Anterior cingulate cortex (tissue), 58 donors: Measurements from ENCODE around the gene MSI1.

Source experiments
- DNase-seq, 58 donors: peaks; one replicate each; lab custom pipeline; 2025; lab: John Stamatoyannopoulos, UW

The MSI1 gene

DNA sequence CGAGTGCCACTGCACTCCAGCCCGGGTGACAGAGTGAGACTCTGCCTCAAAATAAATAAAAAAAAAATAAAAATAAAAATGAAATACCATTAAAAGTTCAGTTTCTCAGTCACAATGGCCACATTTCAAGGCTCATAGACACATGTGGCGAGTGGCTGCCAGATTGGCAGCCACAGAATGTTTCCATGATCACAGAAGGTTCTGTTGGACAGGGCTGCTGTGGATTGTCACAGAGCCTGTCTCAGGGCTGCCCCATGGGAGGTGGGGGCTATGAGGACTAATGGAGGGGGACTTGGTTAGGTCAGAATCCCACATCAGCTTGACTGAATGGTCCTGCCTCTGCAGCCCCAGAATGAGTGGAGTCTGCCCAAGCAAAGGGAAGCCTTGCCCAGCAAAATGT is 37.6 kb downstream of the MSI1 start:
- no peak for DNase-seq

DNA sequence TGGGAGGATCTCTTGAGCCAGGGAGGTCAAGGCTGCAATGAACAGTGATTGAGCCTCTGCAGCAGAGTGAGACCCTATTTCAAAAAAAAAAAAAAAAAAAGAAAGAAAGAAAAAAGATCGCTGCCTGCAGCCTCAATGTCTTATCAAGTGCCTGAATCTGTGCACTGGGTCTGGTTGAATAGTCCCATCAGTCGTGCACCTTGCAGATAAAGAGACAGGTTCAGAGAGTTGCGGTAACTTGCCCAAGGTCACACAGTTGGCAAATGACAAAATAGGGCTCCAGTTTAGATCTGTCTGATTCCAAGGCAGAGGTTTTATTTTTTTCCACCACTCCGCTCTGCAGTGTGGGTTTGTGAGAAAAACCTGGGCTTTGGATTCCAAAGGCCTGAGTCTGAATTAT is 40.7 kb downstream of the MSI1 start:
- no peak for DNase-seq

DNA sequence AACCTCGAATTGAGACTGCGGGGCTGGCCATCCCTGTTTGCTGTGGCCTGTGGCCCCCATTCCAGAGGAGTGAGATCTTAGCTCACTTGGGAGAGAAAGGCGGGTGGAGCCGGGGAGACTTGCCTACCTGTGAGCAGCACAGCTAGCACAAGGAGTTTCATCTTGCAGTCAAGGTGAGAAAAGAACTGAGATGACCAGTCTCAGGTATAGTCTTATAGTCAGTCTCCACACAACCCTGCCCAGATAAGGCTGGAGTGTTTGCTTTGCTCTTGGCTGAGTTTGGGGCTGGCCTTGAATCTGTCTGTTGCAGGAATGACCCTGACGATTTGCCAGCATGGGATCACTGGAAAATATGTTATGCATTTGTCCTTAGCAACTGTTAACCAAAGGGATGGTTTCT is 41.4 kb downstream of the MSI1 start, which contains the start of gene PLA2G1B:
PLA2G1B (minus strand) TSS at position 187 of the 400 bp plus-strand sequence; CDS start at position 161, 26 bp downstream.
- DNase-seq: no peak

DNA sequence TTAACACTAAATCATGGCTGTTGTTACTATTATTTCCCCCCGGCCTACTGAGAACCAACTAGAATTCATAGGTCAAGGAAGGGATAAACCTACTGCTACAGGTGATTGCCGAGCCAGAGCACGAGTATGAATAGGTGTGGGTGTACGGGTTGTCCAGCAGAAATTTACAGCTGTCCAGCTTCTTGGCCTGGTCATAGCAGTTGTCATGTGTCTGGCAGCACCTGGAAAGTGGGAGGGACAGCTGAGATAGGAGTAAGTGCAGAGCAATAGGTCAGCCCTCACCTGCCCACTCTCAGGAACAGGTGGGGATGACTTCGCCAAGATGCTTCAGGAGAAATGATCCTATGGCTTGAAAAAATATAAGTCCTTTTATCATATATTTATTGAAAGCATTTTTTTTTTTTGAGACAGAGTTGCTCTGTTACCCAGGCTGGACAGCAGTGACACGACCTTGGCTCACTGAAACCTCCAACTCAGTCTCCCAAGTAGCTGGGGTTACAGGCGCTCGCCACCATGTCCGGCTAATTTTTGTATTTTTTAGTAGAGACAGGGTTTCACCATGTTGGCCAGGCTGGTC is 44.0 kb downstream of the MSI1 start:
- DNase-seq: no peak

DNA sequence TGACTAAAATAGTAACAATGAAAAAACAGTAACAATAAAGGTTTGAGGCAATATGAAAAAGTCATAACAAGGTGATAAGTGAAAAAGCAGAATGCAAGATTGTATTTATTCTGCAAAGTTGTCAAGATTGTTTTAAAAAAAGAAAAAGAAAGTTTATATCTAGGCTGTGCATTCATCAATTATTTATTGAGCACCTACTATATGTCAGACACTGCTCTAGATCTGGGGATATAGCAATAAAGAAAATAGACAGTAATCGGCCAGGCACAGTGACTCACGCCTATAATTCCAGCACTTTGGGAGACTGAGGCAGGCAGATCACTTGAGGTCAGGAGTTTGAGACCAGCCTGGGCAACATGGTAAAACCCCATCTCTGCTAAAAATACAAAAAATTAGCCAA is 45.2 kb downstream of the MSI1 start:
- no peak for DNase-seq

DNA sequence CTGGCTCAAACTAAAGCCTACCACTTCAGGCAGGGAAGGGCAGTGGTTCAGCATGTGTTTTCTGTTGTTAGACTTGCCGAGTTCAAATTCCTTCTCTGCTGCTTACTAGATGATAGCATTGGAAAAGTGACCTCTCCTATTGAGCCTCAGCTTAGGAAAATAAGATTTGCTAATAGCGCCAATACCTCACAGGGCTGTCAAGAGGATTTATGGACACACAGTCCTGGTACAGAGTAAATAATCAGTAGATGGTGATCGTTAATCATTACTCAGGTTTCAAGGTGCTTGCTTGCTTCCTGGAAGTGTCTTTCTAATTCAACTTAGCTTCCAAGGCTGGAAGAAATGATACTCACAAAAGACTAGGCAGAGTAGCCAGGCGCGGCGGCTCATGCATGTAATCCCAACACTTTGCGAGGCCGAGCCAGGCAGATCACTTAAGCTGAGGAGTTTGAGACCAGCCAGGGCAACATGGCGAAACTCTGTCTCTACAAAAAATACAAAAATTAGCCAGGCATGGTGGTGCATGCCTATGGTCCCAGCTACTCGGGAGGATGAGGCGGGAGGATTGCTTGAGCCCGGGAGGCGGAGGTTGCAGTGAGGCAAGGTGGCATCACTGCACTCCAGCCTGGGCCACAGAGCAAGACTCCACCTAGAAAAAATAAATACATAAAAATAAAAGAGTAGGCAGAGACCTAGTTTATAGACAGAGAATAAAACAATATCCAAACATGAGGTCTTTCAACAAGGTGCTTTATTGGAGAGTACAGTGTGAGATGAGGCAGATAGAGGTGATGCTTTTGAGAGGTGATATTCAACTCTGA is 47.4 kb downstream of the MSI1 start:
- DNase-seq: no peak

DNA sequence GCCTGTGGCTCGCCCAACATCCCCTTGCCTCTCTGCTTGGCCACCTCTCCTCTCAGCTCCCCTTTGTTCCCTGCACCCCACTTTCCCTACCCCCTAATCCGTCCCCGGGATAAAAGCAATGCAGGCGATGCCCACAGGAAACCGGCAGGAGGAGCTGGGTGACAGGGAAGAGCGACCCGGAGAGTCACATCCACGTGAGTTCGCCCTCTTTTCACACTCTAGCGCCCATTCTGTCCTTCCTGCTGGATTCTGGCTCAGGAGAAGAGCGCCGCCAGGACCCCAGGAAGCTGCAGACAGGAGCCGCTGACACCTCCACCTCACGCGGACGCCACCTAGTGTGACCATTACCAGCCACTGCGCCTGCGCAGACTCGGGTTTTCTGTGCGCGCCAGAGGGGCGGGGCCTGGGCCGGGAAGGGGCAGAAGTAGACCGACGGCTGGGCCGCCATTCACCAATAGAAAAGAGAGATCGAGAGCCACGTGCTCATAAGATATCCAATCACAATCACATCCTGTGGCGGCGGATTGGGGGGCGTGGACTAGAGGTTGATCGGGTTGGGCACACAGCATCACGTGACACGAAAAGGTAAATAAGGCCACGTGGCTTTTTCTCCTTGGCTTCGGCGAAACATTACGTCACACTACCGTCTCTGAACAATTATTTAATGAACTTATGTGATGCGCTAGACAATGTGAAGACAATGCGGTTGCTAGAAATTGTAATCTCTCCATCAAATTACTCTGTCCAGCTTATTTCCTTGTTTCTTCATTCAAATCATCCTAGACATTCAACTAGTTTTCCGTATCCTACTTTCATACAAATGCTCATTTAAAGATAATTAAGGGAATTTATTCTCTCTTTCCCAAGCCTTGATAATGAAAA is 51.5 kb downstream of the MSI1 start:
- DNase-seq: peak; percentile 93 to 100 (median 99)

DNA sequence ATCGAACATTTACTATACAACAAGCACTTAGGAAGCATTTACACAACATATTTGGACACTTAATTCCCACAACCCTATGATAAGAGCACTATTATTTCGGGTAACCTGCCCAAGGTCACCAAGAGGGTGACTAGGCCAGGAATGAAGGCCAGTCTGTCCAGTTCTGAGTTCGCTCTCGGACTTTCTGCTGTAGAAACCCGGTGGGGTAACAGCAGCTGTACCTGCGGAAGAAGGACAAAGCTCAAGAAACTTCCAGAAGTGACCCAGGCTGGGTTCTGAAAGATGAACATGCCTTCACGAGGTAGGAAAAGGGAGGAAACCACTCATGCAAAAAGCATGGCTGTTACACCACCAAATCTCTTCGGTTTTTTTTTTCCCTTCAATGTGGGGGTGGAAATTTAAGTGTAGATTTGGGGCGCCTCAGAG is 52.2 kb downstream of the MSI1 start:
- no peak for DNase-seq

DNA sequence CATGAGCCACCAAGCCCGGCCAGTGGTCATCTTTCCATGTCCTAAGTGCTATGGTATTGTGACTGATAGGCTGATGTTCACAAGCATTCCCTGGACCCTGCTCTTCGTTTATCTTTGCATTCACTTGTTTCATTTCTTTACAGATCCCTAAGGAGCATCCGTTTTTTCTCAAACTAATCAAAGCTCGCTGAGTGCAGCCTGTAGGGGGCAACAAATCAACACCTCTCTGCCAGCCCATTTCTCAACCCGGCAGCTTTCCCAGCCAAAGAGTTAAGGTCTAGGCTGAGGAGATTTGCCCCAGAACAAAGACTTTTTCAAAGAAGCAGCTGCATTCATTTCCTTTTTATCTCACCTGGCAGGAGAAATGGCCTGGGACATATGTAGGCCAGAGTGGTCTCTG is 54.7 kb downstream of the MSI1 start:
- no peak for DNase-seq

DNA sequence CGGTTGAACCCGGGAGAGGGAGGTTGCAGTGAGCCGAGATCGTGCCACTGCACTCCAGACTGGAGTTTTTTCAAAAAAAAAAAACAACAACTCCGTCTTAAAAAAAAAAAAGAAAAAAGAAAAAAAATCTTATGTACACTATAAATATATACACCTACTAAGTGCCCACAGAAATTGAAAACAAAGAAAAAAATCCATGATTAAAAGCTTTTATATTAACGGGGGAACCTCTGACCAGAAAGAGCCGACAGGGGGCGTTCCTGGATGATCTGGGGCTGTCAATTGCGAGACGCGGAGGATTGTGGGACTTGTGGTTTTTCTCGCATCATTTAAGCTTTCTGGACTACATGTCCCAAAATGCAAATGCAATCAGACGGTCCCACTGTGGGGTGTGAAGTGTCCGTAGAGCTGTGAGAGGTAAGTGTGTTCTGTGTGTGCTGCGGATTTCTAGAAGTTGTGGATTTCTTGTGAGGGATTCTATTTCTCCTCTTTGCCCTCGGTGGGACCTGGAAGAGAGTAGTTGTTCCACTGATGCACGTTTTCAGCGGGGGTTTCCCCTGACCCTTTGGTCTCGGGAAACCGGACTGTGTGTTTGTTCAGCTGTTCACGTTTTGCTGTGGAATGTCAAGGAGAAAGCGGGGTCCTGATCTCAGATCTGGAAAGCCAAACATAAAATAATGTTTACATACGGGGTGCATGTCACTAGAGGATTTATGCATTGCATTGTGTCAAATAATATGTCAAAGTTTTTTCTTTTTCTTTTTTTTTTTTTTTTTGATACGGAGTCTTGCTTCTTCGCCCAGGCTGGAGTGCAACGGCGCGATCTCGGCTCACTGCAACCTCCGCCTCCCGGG is 66.8 kb downstream of the MSI1 start, which contains the start of gene SIRT4:
SIRT4 (plus strand) TSS at position 360 of the 854 bp plus-strand sequence. CDS start 1,241 bp downstream, outside the sequence.
- DNase-seq: peak; percentile 27 to 94 (median 82)

DNA sequence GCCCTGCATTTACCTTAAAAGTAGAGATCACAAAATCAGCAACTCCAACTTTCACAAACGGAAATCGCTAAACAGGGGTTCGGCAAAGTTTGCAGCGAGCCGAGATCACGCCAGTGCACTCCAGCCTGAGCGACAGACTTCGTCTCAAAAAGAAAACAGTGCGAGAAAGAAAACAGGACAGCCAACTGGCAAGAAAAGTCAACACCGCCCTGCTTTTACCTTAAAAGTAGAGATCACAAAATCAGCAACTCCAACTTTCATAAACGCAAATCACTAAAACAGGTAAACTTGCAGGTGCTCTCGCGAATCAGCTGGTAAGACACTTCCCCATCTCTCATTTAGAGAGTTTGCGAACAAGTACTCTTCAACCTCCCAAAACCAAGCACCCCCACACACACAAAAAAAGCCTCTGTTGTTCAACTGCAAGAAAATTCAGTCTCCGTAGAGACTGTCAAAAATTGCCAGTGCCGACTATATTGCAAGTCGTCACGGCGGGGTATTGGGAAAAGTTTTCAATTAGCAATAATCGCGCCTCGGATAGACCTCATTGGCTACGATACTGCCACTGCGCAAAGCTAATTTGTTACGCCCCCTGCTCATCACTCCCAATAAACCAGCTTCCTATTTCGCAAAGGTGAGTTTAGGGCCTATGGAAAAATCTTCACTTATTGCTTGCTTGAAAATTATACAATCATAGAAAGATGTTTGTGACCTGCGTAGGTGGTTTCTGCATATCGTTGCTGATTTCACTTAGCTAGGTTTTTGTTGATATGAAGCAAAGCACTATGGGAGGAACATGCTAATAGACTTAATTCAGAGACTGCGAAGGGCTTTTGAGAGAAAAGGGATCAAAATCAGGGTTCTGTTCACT is 76.1 kb downstream of the MSI1 start, which contains the start of gene RNU4-1:
RNU4-1 (minus strand) TSS at position 577 of the 871 bp plus-strand sequence.
- peak in 56 of 58 donors; percentile 16 to 86 (median 64) for DNase-seq

DNA sequence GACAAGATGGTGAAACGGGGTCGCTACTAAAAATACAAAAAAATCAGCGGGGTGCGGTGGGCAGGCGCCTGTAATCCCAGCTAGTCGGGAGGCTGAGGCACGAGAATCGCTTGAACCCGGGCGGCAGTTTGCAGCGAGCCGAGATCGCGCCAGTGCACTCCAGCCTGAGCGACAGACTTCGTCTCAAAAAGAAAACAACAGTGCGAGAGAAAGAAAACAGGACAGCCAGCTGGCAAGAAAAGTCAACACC is 76.6 kb downstream of the MSI1 start:
- peak in 3 of 58 donors; percentile 37 to 61 (median 46) for DNase-seq
